GM18873 (cell line): Measurements from ENCODE around the gene MATR3.
"Not testable (repeated sequence)": the region's sequence is repeated elsewhere in the genome, so short reads cannot be mapped to it uniquely, and the experiment has no call there.

Source experiments
- ATAC-seq: cut with Tn5 transposase; IDR thresholded peaks from one replicate; pipeline ENCODE4 v1.9.1; 2021; ENCODE audit warnings: mild to moderate bottlenecking, moderate library complexity, moderate number of reproducible peaks; ENCODE audit not compliant: unreplicated experiment, low FRiP score

MATR3 gene

DNA sequence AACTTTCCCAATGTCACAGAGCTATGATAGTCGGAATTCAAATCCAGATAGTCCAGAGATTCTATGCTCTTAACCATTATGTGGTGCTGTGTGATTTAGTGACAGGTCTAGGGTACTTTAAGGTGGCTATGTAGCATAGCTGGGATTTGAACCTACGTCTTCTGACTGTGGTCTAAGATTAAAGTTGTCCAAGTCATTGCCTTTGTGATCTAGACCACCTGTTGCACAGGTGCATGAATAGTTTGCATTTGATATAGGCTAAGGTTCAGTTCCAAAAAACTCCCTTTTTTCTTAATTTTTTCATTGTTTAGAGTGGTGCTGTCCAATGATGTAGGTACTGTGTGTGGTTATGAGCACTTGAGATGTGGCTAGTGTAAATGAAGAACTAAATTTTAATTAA, 50.6 kb downstream of the MATR3 start:
- no peak for ATAC-seq

DNA sequence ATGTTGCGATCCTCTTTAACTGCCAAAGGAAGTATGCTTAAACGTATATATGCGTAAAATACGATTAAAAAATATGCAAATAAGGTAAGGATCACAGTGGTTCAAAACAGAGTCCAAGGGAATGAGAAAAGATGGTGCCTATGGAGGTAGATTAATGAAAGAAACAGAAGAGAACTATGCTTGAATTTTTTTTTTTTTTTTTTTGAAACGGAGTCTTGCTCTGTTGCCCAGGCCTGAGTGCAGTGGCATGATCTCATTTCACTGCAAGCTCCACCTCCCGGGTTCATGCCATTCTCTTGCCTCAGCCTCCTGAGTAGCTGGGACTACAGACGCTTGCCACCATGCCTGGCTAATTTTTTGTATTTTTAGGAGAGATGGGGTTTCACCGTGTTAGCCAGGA, 51.9 kb downstream of the MATR3 start:
- ATAC-seq, result not testable (repeated sequence)

DNA sequence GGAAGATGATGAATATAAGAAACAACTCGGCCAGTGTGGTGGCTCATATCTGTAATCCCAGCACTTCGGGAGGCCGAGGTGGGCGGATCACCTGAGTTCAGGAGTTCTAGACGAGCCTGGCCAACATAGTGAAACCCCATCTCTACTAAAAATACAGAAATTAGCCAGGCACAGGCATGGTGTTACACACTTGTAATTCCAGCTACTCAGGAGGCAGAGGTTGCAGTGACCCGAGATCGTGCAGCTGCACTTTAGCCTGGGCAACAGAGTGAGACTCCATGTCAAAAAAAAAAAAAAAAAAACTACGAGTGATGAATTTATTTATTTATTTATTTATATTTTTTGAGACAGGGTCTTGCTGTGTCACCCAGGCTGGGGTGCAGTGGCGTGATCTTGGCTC, 54.3 kb downstream of the MATR3 start:
- not testable (repeated sequence) for ATAC-seq

GRCh38 chr5:139354186-139354585, 60.6 kb downstream of the MATR3 start:
- no peak for ATAC-seq

DNA sequence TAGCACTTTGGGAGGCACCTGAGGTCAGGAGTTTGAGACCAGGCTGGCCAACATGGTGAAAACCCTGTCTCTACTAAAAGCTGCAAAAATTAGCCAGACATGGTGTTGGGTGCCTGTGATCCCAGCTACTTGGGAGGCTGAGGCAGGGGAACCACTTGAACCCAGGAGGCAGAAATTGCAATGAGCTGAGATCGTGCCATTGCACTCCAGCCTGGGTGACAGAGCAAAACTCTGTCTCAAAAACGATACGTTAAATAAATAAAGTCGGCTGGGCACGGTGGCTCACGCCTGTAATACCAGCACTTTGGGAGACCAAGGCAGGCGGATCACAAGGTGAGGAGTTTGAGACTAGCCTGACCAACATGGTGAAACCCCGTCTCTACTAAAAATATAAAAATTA, 62.4 kb downstream of the MATR3 start:
- not testable (repeated sequence) for ATAC-seq

- ATAC-seq, result no peak
Observed at GRCh38 chr5:139358064-139358463, 64.5 kb downstream of the MATR3 start.

GRCh38 chr5:139360384-139360783, 66.8 kb downstream of the MATR3 start:
- no peak for ATAC-seq

GRCh38 chr5:139361835-139362429, 68.4 kb downstream of the MATR3 start:
- no peak for ATAC-seq

DNA sequence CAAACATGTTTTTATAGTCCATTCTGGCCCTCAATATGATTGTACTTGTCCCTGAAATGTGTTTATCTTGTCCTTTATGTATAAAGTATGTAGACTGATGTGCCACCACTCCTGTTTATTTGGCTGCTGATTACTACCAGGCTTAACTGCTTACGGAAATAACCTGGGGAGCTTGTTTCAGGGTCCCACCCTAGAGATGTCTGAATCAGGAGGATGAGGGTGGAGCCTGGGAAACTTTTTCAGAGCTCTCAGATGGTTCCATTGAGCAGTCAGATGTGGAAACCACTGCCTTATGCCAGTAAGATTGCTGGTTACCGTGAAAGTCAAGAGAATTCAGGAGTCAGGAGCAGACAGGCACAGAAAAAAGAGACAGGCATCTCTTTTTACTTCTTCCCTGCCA, 70.4 kb downstream of the MATR3 start:
- ATAC-seq, result no peak

DNA sequence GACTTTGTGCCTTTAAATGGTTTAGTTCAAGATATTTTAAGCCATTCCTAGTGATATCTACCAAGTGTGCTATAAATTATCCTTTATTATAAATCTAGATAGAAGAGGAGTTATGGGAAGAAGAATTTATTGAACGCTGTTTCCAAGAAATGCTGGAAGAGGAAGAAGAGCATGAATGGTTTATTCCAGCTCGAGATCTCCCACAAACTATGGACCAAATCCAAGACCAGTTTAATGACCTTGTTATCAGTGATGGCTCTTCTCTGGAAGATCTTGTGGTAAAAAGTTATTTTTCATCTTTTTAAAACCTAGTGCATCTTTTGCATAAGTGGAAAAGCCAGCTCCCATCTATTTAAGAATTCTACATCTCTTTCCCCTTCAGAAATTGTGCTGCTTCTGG, 70.9 kb downstream of the MATR3 start:
- ATAC-seq, result no peak

DNA sequence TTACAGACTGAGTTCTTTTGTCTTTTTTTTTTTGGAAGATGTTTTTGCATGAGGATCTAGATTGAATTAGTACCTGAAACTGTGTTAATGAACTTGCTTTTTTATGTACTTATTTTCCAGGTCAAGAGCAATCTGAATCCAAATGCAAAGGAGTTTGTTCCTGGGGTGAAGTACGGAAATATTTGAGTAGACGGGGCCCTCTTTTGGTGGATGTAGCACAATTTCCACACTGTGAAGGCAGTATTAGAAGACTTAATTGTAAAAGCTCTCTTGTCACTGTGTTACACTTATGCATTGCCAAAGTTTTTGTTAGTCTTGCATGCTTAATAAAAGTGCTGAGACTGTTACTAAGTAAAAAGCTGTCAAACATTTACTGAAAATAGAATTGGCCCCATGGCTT, 75.1 kb downstream of the MATR3 start:
- no peak for ATAC-seq

DNA sequence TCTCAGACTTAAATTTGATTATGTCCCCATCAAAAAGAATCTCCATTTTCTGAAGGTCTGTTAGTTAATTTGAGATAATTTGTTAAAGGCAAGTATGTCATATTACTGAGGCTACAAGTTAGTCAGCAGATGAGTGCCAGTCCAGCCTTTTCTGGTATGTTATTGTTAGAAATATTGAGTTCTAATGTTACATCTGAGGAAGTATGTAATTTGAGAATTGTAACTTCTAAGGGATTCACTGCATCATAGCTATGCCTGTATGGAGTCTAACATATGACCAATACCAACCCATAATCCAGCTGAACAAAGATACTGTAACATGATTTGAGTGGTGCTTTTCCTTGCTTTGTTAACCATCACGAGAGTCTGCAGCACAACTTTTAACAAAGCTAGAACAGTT, 75.6 kb downstream of the MATR3 start:
- ATAC-seq, result no peak

- ATAC-seq, result no peak
Observed at GRCh38 chr5:139371482-139372435, 78.2 kb downstream of the MATR3 start.

DNA sequence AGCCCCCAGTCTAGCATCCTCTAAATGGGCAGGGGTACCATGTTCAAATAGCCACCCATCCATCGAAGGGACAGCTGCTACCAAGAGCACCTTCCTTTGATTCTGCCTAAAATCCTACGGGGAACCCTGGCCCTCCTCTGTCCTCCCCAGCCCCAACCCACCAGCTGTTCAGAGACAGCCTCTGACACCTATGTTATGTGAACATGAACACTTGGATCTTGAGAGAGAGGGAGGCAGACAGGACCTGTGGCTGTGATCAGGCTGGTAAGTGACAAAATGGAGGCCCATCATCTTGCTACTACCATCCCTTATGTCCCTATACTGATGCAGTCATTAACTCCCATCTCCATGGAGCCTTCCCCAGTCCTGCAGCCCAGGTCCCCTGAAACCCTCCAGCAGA, 81.4 kb downstream of the MATR3 start:
- no peak for ATAC-seq

- ATAC-seq, result no peak
Observed at GRCh38 chr5:139376364-139376763, 82.8 kb downstream of the MATR3 start.

DNA sequence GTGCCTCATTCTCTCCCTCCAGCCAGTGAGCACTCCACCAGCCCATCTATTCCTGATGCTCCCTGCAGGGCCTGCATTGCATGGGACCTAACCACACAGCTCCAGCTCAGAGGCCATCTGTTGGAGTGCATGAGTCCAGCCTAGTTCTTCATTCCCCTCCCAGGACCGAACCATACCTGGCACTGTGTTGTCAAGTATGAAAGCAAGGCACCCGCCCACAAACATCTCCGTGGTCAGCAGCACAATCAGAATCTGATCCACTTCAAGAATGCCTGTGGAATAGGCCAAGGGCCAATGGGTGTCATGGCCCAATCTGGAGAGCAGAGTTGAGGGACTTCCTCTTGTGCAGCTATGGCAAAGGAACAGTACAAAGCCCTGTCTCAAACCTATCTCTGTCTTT, 83.7 kb downstream of the MATR3 start:
- ATAC-seq, result no peak

DNA sequence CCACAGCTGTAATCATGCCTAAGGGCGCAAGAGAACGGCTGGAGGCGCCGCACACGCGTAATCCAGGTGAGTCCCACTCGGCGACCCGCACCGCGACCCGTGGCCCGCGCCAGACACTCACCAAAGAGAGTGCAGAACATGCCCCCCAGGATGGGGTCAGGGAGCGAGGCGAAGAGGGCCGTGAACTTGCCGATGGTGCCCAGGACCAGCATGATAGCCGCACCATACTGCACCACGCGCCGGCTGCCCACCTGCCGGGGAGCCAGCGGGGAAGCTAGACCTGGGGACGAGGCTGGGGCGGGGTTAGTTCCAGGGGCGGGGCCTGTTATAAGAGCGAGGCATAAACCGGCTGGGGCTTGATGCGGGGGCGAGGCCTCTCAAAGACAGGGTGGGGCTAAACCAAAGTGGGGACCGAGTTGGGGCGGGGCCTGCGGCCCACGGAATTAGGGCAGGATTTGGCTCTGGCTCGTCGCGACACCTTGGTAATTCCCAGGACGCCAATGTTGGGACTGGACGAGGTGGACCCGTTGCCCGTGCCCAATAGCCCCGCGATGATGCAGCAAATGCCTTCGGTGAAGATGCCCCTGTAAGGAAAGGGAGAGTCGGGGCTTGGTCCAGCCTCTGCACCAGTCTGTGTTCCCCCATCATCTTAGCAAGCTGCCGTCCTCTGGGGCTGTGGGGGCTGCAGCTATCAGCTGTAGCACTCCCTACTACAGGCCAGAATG, 84.7 kb downstream of the MATR3 start:
- no peak for ATAC-seq

DNA sequence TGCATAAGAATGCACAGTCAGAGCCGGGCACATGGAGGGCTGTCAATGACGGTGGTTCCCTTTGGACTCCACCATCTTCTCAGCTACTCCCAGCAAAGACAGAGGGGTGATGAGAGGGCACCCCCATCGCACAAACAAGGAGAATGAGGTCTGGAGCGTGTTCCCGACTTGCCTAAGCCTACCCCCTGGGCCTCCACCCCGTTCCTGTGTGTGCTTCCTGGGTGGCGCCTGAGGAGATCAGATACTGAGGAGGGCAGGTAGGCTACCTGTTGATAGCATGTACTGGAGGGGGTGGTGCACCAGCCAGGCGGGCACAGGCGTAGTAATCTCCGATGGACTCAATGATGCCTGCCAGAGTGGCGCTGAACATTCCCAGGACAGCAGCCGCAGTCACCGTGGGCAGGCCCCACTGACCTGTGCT, 85.4 kb downstream of the MATR3 start:
- ATAC-seq, result no peak

DNA sequence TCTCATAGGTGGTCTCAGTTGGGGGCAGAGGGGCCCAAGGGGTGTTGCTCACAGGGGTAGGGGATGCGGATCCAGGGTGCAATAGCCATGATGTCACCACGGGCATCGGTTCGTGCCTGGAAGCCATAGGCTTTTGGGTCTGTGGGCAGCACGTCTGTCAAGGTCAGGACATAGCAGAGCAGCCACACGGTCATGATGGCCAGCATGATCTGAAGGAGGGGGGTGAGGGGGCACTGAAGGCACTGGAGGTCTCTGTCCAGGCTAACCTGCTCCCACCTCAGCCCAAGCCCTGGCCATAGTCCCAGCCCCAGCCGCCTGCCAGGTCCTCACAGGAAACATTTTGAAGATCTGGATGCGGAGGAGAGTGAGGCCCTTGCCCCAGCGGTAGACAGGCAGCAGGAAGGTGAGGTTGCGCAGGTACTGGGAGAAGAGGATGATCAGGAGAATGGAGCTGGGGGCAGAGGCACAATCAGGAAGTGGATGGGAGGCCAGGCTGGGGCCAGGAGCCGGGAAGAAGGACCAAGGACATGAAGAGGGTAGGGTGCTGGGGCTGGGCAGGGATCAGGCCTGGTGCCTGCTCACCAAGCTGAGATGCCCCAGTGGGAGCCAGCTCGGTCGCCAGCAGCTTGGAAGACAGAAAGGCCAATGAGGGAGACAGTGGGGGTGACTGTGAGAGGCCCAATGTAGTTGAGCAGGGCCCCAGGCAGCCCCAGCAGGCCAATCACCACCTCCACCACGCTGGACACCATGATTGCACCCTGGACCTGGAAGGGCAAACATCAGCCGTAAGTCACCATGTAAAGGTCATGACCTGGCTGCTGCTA, 86.3 kb downstream of the MATR3 start:
- ATAC-seq, result no peak
